Mesothelial cell of epicardium (in vitro differentiated cells): ENCODE measurements around the gene ASF1A. TPM values are rescaled to one million over a fixed set of nuclear protein-coding genes. Genes with fewer than 3 reads are reported as not detected.
A peak's percentile ranks its signal among the peaks of the same experiment; 100 is the strongest.

Experiments
- DNase-seq, 2 experiments: peaks; one replicate each; pipeline ENCODE4 v3.0.0; 2021; ENCODE audit warnings: low spot score in 2 of 2; ENCODE audit not compliant: unreplicated experiment in 2 of 2
- H3K27ac Mint-ChIP-seq: 2 replicates; pipeline ENCODE4 v1.8.0; 2021; ENCODE audit warnings: mixed read lengths
- H3K27me3 Mint-ChIP-seq: 2 replicates; pipeline ENCODE4 v1.8.0; 2021; ENCODE audit warnings: low read depth, mixed read lengths
- H3K36me3 Mint-ChIP-seq: 2 replicates; pipeline ENCODE4 v1.8.0; 2021; ENCODE audit warnings: mixed read lengths
- H3K4me1 Mint-ChIP-seq: 2 replicates; pipeline ENCODE4 v1.8.0; 2021; ENCODE audit warnings: mixed read lengths
- H3K4me3 Mint-ChIP-seq: 2 replicates; pipeline ENCODE4 v1.8.0; 2021; ENCODE audit warnings: mild to moderate bottlenecking, moderate library complexity, mixed read lengths
- H3K9me3 Mint-ChIP-seq: 2 replicates; pipeline ENCODE4 v1.8.0; 2021; ENCODE audit warnings: mixed read lengths
- total RNA-seq: library from RNA; stranded (reverse); gene quantifications from 3 replicates; pipeline ENCODE4 v1.2.1, GENCODE V29; 2021
- TF ChIP-seq, protein P1 (sequence below): fragments of 200-600 bp; sonication (generic); IDR thresholded peaks from one replicate; pipeline ENCODE4 v1.5.0; 2021; ENCODE audit warnings: antibody characterized with exemption; ENCODE audit not compliant: unreplicated experiment

ASF1A gene
- 22.9 to 28.7 TPM (median 26.4 TPM) in 3 replicates for total RNA-seq

DNA sequence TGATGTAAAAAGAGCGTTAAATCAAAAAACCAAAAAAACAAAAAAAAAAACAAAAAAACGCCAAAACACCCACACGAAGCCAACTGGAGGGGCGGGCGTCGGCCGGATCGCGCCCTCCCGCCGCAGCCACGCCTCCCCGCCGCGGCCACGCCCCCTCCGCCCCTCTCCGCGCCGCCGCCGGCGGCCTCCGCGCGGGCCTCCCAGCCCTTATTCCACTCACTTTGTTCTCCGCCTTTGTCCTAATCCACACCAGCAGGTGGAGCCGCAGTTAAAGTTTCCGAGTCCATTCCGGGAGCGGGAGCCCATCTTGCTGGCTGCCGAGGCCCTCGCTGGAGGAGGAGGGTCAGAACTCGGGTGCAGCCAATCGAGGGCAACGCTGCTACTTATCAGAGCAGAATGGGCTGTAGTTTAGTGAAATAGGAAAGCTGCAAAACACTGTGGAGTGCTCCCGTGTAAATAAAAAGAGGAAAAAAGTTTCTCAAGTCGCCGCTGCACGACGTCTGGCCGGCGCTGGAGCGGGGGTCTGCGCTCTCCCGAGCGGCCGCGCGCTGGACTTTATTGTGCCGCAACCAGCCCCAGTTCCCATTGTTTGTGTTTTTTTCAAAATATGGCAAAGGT, at the start of gene ASF1A:
ASF1A (plus strand) TSS at position 346 of the 618 bp plus-strand sequence; CDS start at position 608, 262 bp downstream.
- H3K27ac Mint-ChIP-seq = peak within 1 kb of the TSS; percentile 99
- peaks cover 45% of the 10 kb centered on the region for H3K4me1 Mint-ChIP-seq
- peak; percentile 82 to 96 for DNase-seq
- H3K36me3 Mint-ChIP-seq = peaks cover 7% of the 10 kb centered on the region
- H3K4me3 Mint-ChIP-seq = peak within 1 kb of the TSS; percentile 89
- no peaks in the 10 kb centered on the region for H3K9me3 Mint-ChIP-seq
- H3K27me3 Mint-ChIP-seq = no peaks in the 10 kb centered on the region
- TF ChIP-seq, protein P1, sequence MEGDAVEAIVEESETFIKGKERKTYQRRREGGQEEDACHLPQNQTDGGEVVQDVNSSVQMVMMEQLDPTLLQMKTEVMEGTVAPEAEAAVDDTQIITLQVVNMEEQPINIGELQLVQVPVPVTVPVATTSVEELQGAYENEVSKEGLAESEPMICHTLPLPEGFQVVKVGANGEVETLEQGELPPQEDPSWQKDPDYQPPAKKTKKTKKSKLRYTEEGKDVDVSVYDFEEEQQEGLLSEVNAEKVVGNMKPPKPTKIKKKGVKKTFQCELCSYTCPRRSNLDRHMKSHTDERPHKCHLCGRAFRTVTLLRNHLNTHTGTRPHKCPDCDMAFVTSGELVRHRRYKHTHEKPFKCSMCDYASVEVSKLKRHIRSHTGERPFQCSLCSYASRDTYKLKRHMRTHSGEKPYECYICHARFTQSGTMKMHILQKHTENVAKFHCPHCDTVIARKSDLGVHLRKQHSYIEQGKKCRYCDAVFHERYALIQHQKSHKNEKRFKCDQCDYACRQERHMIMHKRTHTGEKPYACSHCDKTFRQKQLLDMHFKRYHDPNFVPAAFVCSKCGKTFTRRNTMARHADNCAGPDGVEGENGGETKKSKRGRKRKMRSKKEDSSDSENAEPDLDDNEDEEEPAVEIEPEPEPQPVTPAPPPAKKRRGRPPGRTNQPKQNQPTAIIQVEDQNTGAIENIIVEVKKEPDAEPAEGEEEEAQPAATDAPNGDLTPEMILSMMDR = peak; percentile 41

DNA sequence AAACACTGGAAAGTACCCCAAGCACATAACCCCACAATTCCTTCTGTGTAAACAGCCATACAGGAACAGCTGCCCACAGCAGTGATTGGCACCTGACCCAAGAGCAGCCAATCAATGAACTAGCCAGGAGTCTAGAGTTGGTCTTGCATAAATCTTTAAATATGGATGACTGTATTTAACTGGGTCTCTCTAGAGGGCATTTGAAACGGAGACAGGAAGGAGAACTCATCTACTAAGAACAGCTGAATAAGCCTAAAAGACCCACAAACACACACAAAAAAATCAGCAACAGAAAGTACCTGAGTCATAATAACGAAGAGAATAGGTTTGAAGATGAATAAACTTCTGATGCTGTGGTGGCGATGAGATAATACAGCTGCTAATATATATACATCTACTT, 49.0 kb upstream of the ASF1A start:
- Mint-ChIP-seq H3K4me1 (no peaks in the 10 kb centered on the region), H3K9me3 (peaks cover 5% of the 10 kb centered on the region), H3K27ac (no peak overlapping the region), H3K4me3 (no peak overlapping the region), H3K27me3 (no peaks in the 10 kb centered on the region), H3K36me3 (peaks cover 14% of the 10 kb centered on the region)
- DNase-seq = no peak
- TF ChIP-seq, protein P1 = no peak

DNA sequence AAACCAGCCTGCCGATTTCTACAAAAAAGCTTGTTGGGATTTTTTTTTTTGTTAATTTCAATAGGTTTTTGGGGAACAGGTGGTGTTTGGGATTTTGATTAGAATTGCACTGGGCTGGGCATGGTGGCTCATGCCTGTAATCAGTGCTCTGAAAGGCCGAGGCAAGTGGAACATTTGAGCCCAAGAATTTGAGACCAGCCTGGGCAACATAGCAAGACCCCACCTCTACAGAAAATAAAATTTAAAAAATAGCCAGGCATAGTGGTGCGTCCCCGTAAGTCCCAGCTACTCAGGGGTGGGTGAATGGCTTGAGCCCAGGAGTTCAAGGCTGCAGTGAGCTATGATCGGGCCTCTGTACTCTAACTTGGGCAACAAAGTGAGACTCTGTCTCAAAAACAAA, 40.5 kb upstream of the ASF1A start:
- TF ChIP-seq, protein P1 = no peak
- H3K36me3 Mint-ChIP-seq = no peaks in the 10 kb centered on the region
- H3K27me3 Mint-ChIP-seq = no peaks in the 10 kb centered on the region
- DNase-seq = no peak
- H3K27ac Mint-ChIP-seq = no peak overlapping the region
- H3K4me3 Mint-ChIP-seq = no peak overlapping the region
- H3K4me1 Mint-ChIP-seq = no peaks in the 10 kb centered on the region
- peaks cover 6% of the 10 kb centered on the region for H3K9me3 Mint-ChIP-seq

DNA sequence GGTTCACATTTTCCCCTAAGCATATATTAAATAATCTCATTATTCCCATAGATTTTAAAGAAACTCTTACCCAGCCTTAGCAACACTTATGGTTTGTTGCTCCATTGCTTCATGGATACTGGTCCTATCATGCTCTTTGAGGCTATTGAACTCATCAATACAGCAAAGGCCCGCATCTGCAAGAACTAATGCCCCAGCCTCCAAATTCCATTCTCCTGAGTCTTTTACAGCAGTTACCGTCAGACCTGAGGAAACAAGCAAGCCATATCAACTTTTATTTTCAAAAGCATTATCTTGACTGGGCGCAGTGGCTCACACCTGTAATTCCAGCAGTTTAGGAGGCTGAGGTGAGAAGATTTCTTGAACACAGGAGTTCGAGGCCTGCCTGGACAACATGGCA, 37.7 kb upstream of the ASF1A start:
- no peak for DNase-seq
- Mint-ChIP-seq H3K4me1 (no peaks in the 10 kb centered on the region), H3K27me3 (no peaks in the 10 kb centered on the region), H3K9me3 (peaks cover 22% of the 10 kb centered on the region), H3K4me3 (no peak overlapping the region), H3K36me3 (peaks cover 6% of the 10 kb centered on the region), H3K27ac (no peak overlapping the region)
- TF ChIP-seq, protein P1 = no peak

DNA sequence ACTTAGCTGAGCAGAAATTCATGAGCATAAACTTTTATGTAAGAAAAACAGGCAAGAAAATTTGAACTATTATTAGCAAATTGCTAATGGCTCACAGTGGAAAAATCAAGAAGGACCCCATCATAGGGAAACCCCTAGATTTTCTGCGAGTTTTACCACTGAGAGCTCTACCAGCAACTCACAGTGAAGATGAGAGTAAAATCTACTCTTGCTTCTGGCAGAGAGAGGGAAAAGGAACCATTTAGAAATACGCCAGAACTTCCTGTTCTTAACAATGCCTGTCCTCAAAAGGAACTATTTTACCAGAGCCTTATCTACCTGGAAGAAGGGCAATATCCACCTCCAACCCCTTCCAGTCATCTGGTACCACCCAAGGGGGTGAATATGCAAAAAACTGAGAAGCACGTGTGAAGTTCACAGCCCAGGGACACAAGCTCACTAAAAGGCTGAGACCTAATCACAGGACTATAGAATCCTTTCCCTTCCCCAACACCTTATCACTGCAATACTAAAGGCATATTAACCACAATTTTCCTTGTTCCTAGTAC, 34.4 kb upstream of the ASF1A start:
- TF ChIP-seq, protein P1 = no peak
- Mint-ChIP-seq H3K9me3 (peaks cover 29% of the 10 kb centered on the region), H3K36me3 (peaks cover 13% of the 10 kb centered on the region), H3K4me1 (no peaks in the 10 kb centered on the region), H3K4me3 (no peak overlapping the region), H3K27ac (no peak overlapping the region), H3K27me3 (no peaks in the 10 kb centered on the region)
- DNase-seq = no peak

DNA sequence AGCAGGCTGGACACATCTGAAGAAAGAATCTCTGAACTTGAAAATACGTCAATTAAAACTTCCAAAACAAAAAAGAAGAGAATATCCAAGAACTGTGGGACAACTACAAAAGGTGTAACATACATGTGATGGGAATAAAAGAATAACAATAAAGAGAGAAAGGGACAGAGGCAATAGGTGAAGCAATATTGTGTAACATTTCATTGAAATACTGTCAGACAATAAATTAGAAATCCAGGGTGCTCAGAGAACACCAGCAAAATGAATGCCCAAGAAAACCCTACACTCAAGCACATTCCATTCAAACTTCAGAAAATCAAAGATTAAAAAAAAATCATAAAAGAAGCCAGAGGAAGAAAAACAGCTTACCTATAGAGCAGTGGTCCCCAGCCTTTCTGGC, 33.6 kb upstream of the ASF1A start:
- H3K27ac Mint-ChIP-seq = no peak overlapping the region
- no peaks in the 10 kb centered on the region for H3K27me3 Mint-ChIP-seq
- TF ChIP-seq, protein P1 = no peak
- no peak for DNase-seq
- no peaks in the 10 kb centered on the region for H3K4me1 Mint-ChIP-seq
- no peak overlapping the region for H3K4me3 Mint-ChIP-seq
- H3K36me3 Mint-ChIP-seq = peaks cover 13% of the 10 kb centered on the region
- H3K9me3 Mint-ChIP-seq = peaks cover 29% of the 10 kb centered on the region
